K562 (cell line): Measurements from ENCODE around the gene ULBP1. TPM values are rescaled to one million over a fixed set of nuclear protein-coding genes. Genes with fewer than 3 reads are reported as not detected.

Source experiments
- ATF7 ChIP-seq: fragments of 450-650 bp; IDR thresholded peaks from 2 replicates; pipeline ENCODE4 v1.7.1; 2014; ENCODE audit warnings: mild to moderate bottlenecking, moderate library complexity
- BHLHE40 ChIP-seq: IDR thresholded peaks from 2 replicates; pipeline ENCODE4 v1.6.1; 2011; ENCODE audit warnings: low read length, improper control_type of control experiment
- CBFA2T3 ChIP-seq: fragments of 450-650 bp; IDR thresholded peaks from 2 replicates; pipeline ENCODE4 v1.6.1; 2017
- CCAR2 ChIP-seq: fragments of 200-400 bp; formaldehyde crosslinking; IDR thresholded peaks from 2 replicates; pipeline ENCODE4 v1.6.1; 2017; ENCODE audit warnings: mild to moderate bottlenecking, low read depth, low read length
- CREM ChIP-seq: IDR thresholded peaks from 2 replicates; pipeline ENCODE4 v1.6.1; 2014; ENCODE audit warnings: antibody characterized with exemption, low read depth
- ESRRA ChIP-seq: fragments of 450-650 bp; IDR thresholded peaks from 2 replicates; pipeline ENCODE4 v1.6.1; 2014; ENCODE audit warnings: low read depth, mild to moderate bottlenecking, moderate library complexity, borderline replicate concordance
- KAT2B ChIP-seq: IDR thresholded peaks from one replicate; pipeline ENCODE4 v1.6.1; 2012; ENCODE audit warnings: low read depth, mild to moderate bottlenecking, control low read depth, inconsistent platforms, low read length, moderate library complexity
- KDM4B ChIP-seq, 2 experiments: fragments of 450-650 bp in 1 of 2; sonication (generic) in 1 of 2; IDR thresholded peaks; 2 replicates each; pipeline ENCODE4 v1.6.1; 2016 to 2017; ENCODE audit warnings: borderline replicate concordance in 2 of 2, antibody characterized with exemption in 1 of 2, low read depth in 1 of 2, mild to moderate bottlenecking in 1 of 2
- KLF6 ChIP-seq: fragments of 250-450 bp; sonication (Bioruptor Pico); IDR thresholded peaks from 2 replicates; pipeline ENCODE4 v1.4.0; 2020; ENCODE audit warnings: mild to moderate bottlenecking, moderate library complexity, borderline replicate concordance
- MTF1 ChIP-seq: fragments of 250-450 bp; sonication (Bioruptor Pico); IDR thresholded peaks from 2 replicates; pipeline ENCODE4 v1.9.0; 2021; ENCODE audit warnings: moderate library complexity, mild to moderate bottlenecking, inconsistent platforms, borderline replicate concordance
- NELFE ChIP-seq: IDR thresholded peaks from 2 replicates; pipeline ENCODE4 v1.6.1; 2011; ENCODE audit warnings: mild to moderate bottlenecking; ENCODE audit not compliant: insufficient read depth, insufficient read length
- NFIC ChIP-seq: fragments of 450-650 bp; IDR thresholded peaks from 2 replicates; pipeline ENCODE4 v1.6.1; 2017; ENCODE audit warnings: mild to moderate bottlenecking, inconsistent platforms
- NR1H2 ChIP-seq: sonication (generic); formaldehyde crosslinking; IDR thresholded peaks from 2 replicates; pipeline ENCODE4 v1.4.0; 2020; ENCODE audit warnings: mild to moderate bottlenecking, missing genetic modification reagents
- STAT5A ChIP-seq: IDR thresholded peaks from 2 replicates; pipeline ENCODE4 v1.6.1; 2012; ENCODE audit warnings: low read length, inconsistent platforms, borderline replicate concordance
- XRCC5 ChIP-seq: fragments of 200-400 bp; formaldehyde crosslinking; IDR thresholded peaks from 2 replicates; pipeline ENCODE4 v1.6.1; 2017; ENCODE audit warnings: low read depth, mild to moderate bottlenecking, low read length
- YY1 ChIP-seq, 3 experiments: IDR thresholded peaks; 2 replicates each; pipeline ENCODE4 v1.6.1; 2011; ENCODE audit warnings: low read length in 2 of 3, mild to moderate bottlenecking in 2 of 3, moderate library complexity in 2 of 3, borderline replicate concordance in 1 of 3, control low read depth in 1 of 3, low read depth in 1 of 3; ENCODE audit not compliant: insufficient read depth in 3 of 3, insufficient replicate concordance in 2 of 3, control insufficient read depth in 1 of 3, insufficient read length in 1 of 3; ENCODE audit errors: extremely low read depth in 1 of 3
- ZBTB17 ChIP-seq: fragments of 450-650 bp; formaldehyde crosslinking; IDR thresholded peaks from 2 replicates; pipeline ENCODE4 v1.4.0; 2020; ENCODE audit warnings: mild to moderate bottlenecking
- polyA plus RNA-seq, 8 experiments: library from polyadenylated mRNA; depleted of rRNA in 4 of 8; stranded (reverse) in 5 of 8; unstranded in 3 of 8; fragments of >200 nt; fragmentation: Nextera tagmentation in 2 of 8; fragmentation: Illumina TruSeq in 1 of 8; extraction: Ambion mirVana in 2 of 8; extraction: Trizol in 1 of 8; gene quantifications; 2 replicates each; pipeline versions ENCODE4 v1.2.1 to v1.2.3, GENCODE V29; 2011 to 2014; ENCODE audit warnings: inconsistent platforms in 1 of 8, missing spikeins in 1 of 8
- total RNA-seq, 7 experiments: library from RNA; depleted of rRNA in 6 of 7; stranded (reverse); fragments of >200 nt in 6 of 7; fragmentation: Illumina TruSeq in 2 of 7; extraction: Trizol in 2 of 7; gene quantifications; 2 replicates each; pipeline versions ENCODE4 v1.2.1 to v1.2.3, GENCODE V29; 2011 to 2021; ENCODE audit warnings: low replicate concordance in 1 of 7
- TF ChIP-seq, protein P1 (sequence below): fragments of 450-650 bp; IDR thresholded peaks from 2 replicates; pipeline ENCODE4 v1.6.1; 2016
- TF ChIP-seq, protein P2 (sequence below), 3 experiments: fragments of 200-800 bp in 1 of 3; sonication (Bioruptor generic) in 1 of 3; sonication (generic) in 1 of 3; formaldehyde crosslinking in 1 of 3; IDR thresholded peaks; 2 replicates each; pipeline versions ENCODE4 v1.6.1 to v1.8.0; 2016 to 2022; ENCODE audit warnings: mild to moderate bottlenecking in 2 of 3, missing compliant biosample characterization in 2 of 3, missing genetic modification characterization in 2 of 3, missing genetic modification reagents in 1 of 3
- TF ChIP-seq, protein P3 (sequence below): fragments of 250-450 bp; sonication (Bioruptor Pico); IDR thresholded peaks from 2 replicates; pipeline ENCODE4 v1.8.0; 2021; ENCODE audit warnings: borderline replicate concordance, mild to moderate bottlenecking, moderate library complexity; ENCODE audit not compliant: poor library complexity, severe bottlenecking
- TF ChIP-seq, protein P4 (sequence below): fragments of 450-650 bp; formaldehyde crosslinking; IDR thresholded peaks from 2 replicates; pipeline ENCODE4 v1.4.0; 2022; ENCODE audit warnings: mild to moderate bottlenecking, moderate library complexity
- TF ChIP-seq, protein P5 (sequence below): sonication (generic); formaldehyde crosslinking; IDR thresholded peaks from 2 replicates; pipeline ENCODE4 v1.8.0; 2022; ENCODE audit warnings: mild to moderate bottlenecking, missing genetic modification reagents

The ULBP1 gene
- total and polyA plus RNA-seq, 9 of the 15 experiments (the other 6 are each of a cell fraction or from before 2014, with no cell fraction given): 0.33 to 6.0 (median 2.5) TPM

DNA sequence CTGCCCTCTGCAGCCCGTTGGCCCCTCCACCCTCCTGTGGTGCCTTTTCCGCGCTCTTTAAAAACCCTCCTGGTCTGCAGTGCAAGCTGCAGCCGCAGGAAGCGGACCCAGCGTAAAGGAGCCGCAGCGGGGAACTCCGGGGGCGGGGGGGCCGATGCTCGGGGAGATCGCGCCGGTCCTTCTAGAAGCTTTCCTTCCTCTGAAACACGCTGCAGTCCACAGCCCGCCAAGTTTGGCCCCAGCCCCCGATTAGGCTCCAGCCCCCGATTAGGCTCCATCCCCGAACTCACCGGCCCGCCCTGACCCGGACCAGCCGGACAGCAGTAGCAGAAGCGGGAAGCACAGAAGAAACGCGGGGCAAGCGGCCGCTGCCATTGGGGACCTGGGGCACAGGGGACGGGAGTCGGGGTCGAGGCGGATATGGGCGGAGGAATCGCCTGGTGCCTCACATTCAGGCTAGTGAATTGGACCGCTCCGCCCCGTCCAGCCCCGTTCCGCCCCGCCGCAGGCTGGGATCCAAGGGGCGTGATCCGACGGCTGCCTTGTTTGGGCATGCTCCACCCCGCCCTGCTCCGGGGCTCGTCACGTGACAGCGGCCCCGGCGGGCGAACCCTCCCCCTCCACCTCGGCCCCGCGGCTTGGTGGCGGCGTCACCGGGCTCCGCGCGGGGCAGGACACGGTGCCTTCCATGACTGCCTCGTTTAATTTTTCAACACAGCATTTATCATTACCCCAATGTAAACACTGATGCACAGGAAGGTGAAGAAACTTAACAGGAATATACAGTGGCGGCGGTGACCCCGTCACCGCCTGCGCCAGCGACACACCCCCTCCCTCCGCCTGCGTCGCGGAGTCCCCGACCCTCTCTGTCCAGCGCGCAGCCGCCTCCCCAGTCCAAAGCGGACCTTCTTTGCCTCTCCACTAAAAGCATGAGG, 41.3 kb downstream of the ULBP1 start (continued):
- TF ChIP-seq NR1H2 (no peak), ZBTB17 (peak; percentile 66; the same call in 1 of the 2 replicates), YY1 (IDR thresholded peaks at IDR 0.05; ENCODE audit: borderline replicate concordance in 1 of 3, control insufficient read depth in 1 of 3, extremely low read depth in 1 of 3, insufficient read depth in 3 of 3, insufficient read length in 1 of 3, insufficient replicate concordance in 2 of 3, low read depth in 1 of 3, low read length in 2 of 3) (peak in 1 of 3 experiments; percentile 56), NFIC (peak; percentile 82), CBFA2T3 (no peak), NELFE (no peak), BHLHE40 (peak; percentile 94), KLF6 (CRISPR knock-in tag) (peak; percentile 47; the same call in 1 of the 2 replicates), MTF1 (CRISPR knock-in tag) (no peak), KAT2B (no peak), STAT5A (no peak), ATF7 (peak; percentile 58; the same call in 1 of the 2 replicates), CREM (peak; percentile 81), CCAR2 (no peak), ESRRA (0 out of 2 replicates have a peak, but pooled peaks have one; percentile 34), XRCC5 (0 out of 2 replicates have a peak, but pooled peaks have one; percentile 35), KDM4B (IDR thresholded peaks at IDR 0.05; ENCODE audit: borderline replicate concordance in 2 of 2, low read depth in 1 of 2) (peak in 1 of 2 experiments; percentile 26; a peak in 1 of 4 replicates)
- TF ChIP-seq, protein P1, sequence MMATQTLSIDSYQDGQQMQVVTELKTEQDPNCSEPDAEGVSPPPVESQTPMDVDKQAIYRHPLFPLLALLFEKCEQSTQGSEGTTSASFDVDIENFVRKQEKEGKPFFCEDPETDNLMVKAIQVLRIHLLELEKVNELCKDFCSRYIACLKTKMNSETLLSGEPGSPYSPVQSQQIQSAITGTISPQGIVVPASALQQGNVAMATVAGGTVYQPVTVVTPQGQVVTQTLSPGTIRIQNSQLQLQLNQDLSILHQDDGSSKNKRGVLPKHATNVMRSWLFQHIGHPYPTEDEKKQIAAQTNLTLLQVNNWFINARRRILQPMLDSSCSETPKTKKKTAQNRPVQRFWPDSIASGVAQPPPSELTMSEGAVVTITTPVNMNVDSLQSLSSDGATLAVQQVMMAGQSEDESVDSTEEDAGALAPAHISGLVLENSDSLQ: peak; percentile 58
- TF ChIP-seq, protein P2, sequence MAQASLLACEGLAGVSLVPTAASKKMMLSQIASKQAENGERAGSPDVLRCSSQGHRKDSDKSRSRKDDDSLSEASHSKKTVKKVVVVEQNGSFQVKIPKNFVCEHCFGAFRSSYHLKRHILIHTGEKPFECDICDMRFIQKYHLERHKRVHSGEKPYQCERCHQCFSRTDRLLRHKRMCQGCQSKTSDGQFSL (CRISPR knock-in tag; IDR thresholded peaks at IDR 0.05): peak; percentile 59; the same call in 1 of the 2 replicates
- TF ChIP-seq, protein P2 (tag; IDR thresholded peaks at IDR 0.05): no peak; a peak in 1 of 4 replicates
- TF ChIP-seq, protein P3, sequence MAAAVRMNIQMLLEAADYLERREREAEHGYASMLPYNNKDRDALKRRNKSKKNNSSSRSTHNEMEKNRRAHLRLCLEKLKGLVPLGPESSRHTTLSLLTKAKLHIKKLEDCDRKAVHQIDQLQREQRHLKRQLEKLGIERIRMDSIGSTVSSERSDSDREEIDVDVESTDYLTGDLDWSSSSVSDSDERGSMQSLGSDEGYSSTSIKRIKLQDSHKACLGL: peak; percentile 46
- TF ChIP-seq, protein P4, sequence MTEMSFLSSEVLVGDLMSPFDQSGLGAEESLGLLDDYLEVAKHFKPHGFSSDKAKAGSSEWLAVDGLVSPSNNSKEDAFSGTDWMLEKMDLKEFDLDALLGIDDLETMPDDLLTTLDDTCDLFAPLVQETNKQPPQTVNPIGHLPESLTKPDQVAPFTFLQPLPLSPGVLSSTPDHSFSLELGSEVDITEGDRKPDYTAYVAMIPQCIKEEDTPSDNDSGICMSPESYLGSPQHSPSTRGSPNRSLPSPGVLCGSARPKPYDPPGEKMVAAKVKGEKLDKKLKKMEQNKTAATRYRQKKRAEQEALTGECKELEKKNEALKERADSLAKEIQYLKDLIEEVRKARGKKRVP (CRISPR knock-in tag): no peak
- TF ChIP-seq, protein P5, sequence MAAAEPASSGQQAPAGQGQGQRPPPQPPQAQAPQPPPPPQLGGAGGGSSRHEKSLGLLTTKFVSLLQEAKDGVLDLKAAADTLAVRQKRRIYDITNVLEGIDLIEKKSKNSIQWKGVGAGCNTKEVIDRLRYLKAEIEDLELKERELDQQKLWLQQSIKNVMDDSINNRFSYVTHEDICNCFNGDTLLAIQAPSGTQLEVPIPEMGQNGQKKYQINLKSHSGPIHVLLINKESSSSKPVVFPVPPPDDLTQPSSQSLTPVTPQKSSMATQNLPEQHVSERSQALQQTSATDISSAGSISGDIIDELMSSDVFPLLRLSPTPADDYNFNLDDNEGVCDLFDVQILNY (CRISPR knock-in tag): no peak
